ENCODE data around the gene GMPPB. TPM values are rescaled to one million over a fixed set of nuclear protein-coding genes. Genes with fewer than 3 reads are reported as not detected.

The GMPPB gene
- total and polyA plus RNA-seq, 8 donors = 11.0 to 69.5 (median 13.7) TPM

DNA sequence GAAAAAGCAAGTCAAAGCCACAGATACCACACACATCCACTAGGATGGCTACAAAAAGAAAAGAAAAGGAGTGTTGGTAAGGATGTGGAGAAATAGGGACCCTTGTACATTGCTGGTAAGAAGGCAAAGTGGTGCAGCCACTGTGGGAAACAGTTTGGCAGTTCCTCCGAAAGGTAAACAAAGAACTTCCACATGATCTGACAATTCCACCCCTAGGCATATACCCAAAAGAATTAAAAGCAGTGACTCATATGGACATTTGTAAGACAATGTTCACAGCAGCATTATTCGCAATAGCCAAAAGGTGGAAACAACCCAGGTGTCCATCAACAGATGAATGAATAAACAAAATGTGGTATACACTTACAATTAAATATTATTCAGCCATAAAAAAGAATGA is 22.2 kb upstream of the GMPPB start:
- intact Hi-C loops (cut with DNase I) = no loop called here
- ATAC-seq = no peak
- Histone ChIP-seq H3K4me1 (peaks cover 0 to 3% of the 10 kb centered on the region in 2 donors), H3K27ac (no peak overlapping the region), H3K4me3 (no peak overlapping the region), H3K36me3 (peaks cover 0 to 53% of the 10 kb centered on the region in 2 donors), H3K9me3 (no peaks in the 10 kb centered on the region), H3K27me3 (no peaks in the 10 kb centered on the region)
- DNase-seq = no peak
- TF ChIP-seq, protein P1, sequence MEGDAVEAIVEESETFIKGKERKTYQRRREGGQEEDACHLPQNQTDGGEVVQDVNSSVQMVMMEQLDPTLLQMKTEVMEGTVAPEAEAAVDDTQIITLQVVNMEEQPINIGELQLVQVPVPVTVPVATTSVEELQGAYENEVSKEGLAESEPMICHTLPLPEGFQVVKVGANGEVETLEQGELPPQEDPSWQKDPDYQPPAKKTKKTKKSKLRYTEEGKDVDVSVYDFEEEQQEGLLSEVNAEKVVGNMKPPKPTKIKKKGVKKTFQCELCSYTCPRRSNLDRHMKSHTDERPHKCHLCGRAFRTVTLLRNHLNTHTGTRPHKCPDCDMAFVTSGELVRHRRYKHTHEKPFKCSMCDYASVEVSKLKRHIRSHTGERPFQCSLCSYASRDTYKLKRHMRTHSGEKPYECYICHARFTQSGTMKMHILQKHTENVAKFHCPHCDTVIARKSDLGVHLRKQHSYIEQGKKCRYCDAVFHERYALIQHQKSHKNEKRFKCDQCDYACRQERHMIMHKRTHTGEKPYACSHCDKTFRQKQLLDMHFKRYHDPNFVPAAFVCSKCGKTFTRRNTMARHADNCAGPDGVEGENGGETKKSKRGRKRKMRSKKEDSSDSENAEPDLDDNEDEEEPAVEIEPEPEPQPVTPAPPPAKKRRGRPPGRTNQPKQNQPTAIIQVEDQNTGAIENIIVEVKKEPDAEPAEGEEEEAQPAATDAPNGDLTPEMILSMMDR (IDR thresholded peaks at IDR 0.05) = no peak

- intact Hi-C loops (cut with DNase I) = no loop called here
- Histone ChIP-seq H3K9me3 (no peaks in the 10 kb centered on the region), H3K27ac (no peak overlapping the region), H3K4me1 (no peaks in the 10 kb centered on the region), H3K27me3 (no peaks in the 10 kb centered on the region), H3K4me3 (no peak overlapping the region), H3K36me3 (peaks cover 2 to 57% of the 10 kb centered on the region in 2 donors)
- TF ChIP-seq, protein P1 (IDR thresholded peaks at IDR 0.05) = no peak
- DNase-seq (no peak), ATAC-seq (no peak)
Observed at GRCh38 chr3:49740427-49740826, 16.7 kb upstream of the GMPPB start.

- DNase-seq = no peak
- H3K27me3 ChIP-seq = no peaks in the 10 kb centered on the region
- H3K36me3 ChIP-seq = peaks cover 2 to 67% of the 10 kb centered on the region in 2 donors
- H3K27ac ChIP-seq = no peak overlapping the region
- H3K4me1 ChIP-seq = peaks cover 0 to 3% of the 10 kb centered on the region in 2 donors
- intact Hi-C loops (cut with DNase I) = no loop called here
- TF ChIP-seq, protein P1 (IDR thresholded peaks at IDR 0.05) = no peak
- H3K9me3 ChIP-seq = no peaks in the 10 kb centered on the region
- H3K4me3 ChIP-seq = no peak overlapping the region
- ATAC-seq = no peak
Observed at GRCh38 chr3:49738067-49738713, 14.4 kb upstream of the GMPPB start.

DNA sequence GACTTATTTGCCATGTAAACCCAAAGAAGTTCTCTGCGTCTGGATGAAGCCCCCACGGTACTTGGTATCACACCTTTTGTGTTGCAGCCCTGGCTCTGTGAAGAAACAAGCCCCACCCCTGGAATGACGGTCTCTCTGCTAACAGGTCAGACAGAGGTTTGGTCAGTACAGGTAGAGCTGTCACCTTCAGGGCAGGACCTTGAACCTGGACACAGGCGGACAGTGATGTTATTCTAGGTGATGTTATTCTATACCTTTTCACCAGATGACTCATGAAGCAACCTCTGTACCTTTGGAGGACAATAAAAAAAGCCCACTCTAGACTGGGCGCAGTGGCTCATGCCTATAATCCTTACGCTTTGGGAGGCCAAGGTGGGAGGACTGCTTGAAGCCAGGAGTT is 11.0 kb upstream of the GMPPB start:
- Histone ChIP-seq H3K36me3 (peaks cover 2 to 85% of the 10 kb centered on the region in 2 donors), H3K9me3 (no peaks in the 10 kb centered on the region), H3K27ac (no peak overlapping the region), H3K4me1 (peaks cover 0 to 3% of the 10 kb centered on the region in 2 donors), H3K4me3 (no peak overlapping the region), H3K27me3 (no peaks in the 10 kb centered on the region)
- TF ChIP-seq, protein P1 (IDR thresholded peaks at IDR 0.05) = no peak
- intact Hi-C loops (cut with DNase I) = no loop called here
- DNase-seq = no peak
- ATAC-seq = no peak

- intact Hi-C loops (cut with DNase I) = no loop called here
- H3K27me3 ChIP-seq = no peaks in the 10 kb centered on the region
- TF ChIP-seq, protein P1 (IDR thresholded peaks at IDR 0.05) = no peak
- DNase-seq (no peak), ATAC-seq (no peak)
- peaks cover 2 to 91% of the 10 kb centered on the region in 2 donors for H3K36me3 ChIP-seq
- no peak overlapping the region for H3K4me3 ChIP-seq
- no peaks in the 10 kb centered on the region for H3K9me3 ChIP-seq
- peaks cover 0 to 3% of the 10 kb centered on the region in 2 donors for H3K4me1 ChIP-seq
- H3K27ac ChIP-seq = no peak overlapping the region
Observed at GRCh38 chr3:49733551-49733950, 9.8 kb upstream of the GMPPB start.

All from left lung (tissue), 10 donors.